HepG2 (cell line): ENCODE measurements around the gene TMEM198. TPM values are rescaled to one million over a fixed set of nuclear protein-coding genes. Genes with fewer than 3 reads are reported as not detected.
A peak's percentile ranks its signal among the peaks of the same experiment; 100 is the strongest.

ENCODE experiments used
- ARHGAP35 ChIP-seq: sonication (generic); formaldehyde crosslinking; IDR thresholded peaks from 2 replicates; pipeline ENCODE4 v1.9.0; 2022; ENCODE audit warnings: mild to moderate bottlenecking, inconsistent platforms, moderate library complexity, missing genetic modification reagents, borderline replicate concordance
- ARNT ChIP-seq: fragments of 450-650 bp; IDR thresholded peaks from 2 replicates; pipeline ENCODE4 v1.6.1; 2017
- BRF2 ChIP-seq: sonication (generic); formaldehyde crosslinking; IDR thresholded peaks from 2 replicates; pipeline ENCODE4 v1.8.1; 2022; ENCODE audit warnings: mild to moderate bottlenecking, missing genetic modification reagents
- CCDC6 ChIP-seq: sonication (generic); formaldehyde crosslinking; IDR thresholded peaks from 2 replicates; pipeline ENCODE4 v1.8.1; 2022; ENCODE audit warnings: mild to moderate bottlenecking, missing genetic modification reagents, moderate library complexity
- CHCHD3 ChIP-seq: sonication (generic); formaldehyde crosslinking; IDR thresholded peaks from 2 replicates; pipeline ENCODE4 v1.8.0; 2022; ENCODE audit warnings: mild to moderate bottlenecking, missing genetic modification reagents, moderate library complexity
- DR1 ChIP-seq: sonication (generic); formaldehyde crosslinking; IDR thresholded peaks from 2 replicates; pipeline ENCODE4 v1.8.0; 2021; ENCODE audit warnings: mild to moderate bottlenecking, missing genetic modification reagents, inconsistent platforms
- DZIP1 ChIP-seq: sonication (generic); formaldehyde crosslinking; IDR thresholded peaks from 2 replicates; pipeline ENCODE4 v1.5.0; 2020; ENCODE audit warnings: mild to moderate bottlenecking, missing genetic modification reagents
- IRF2 ChIP-seq: IDR thresholded peaks from 2 replicates; pipeline ENCODE4 v1.6.1; 2018; ENCODE audit warnings: missing genetic modification reagents, missing compliant biosample characterization
- KAT2B ChIP-seq: fragments of 150-350 bp; IDR thresholded peaks from 2 replicates; pipeline ENCODE4 v1.6.1; 2014; ENCODE audit warnings: low read depth, low read length, borderline replicate concordance
- KMT2A ChIP-seq: sonication (generic); formaldehyde crosslinking; IDR thresholded peaks from 2 replicates; pipeline ENCODE4 v1.4.0; 2020; ENCODE audit warnings: missing genetic modification reagents
- NRL ChIP-seq: sonication (generic); formaldehyde crosslinking; IDR thresholded peaks from 2 replicates; pipeline ENCODE4 v1.5.0; 2020; ENCODE audit warnings: missing genetic modification reagents, mild to moderate bottlenecking, moderate library complexity, borderline replicate concordance
- PHF8 ChIP-seq: sonication (generic); formaldehyde crosslinking; IDR thresholded peaks from 2 replicates; pipeline ENCODE4 v1.5.0; 2020; ENCODE audit warnings: missing genetic modification reagents
- PRMT3 ChIP-seq: sonication (generic); formaldehyde crosslinking; IDR thresholded peaks from 2 replicates; pipeline ENCODE4 v1.8.1; 2022; ENCODE audit warnings: low read depth, mild to moderate bottlenecking, moderate library complexity, missing genetic modification reagents, borderline replicate concordance
- ZBTB4 ChIP-seq: sonication (generic); formaldehyde crosslinking; IDR thresholded peaks from 2 replicates; pipeline ENCODE4 v1.4.0; 2020; ENCODE audit warnings: missing genetic modification reagents, mild to moderate bottlenecking, borderline replicate concordance
- ZNF18 ChIP-seq: sonication (generic); formaldehyde crosslinking; IDR thresholded peaks from 2 replicates; pipeline ENCODE4 v1.8.0; 2022; ENCODE audit warnings: mild to moderate bottlenecking, missing genetic modification reagents; ENCODE audit not compliant: insufficient replicate concordance
- ZNF292 ChIP-seq: sonication (generic); formaldehyde crosslinking; IDR thresholded peaks from 2 replicates; pipeline ENCODE4 v1.8.1; 2022; ENCODE audit warnings: mild to moderate bottlenecking, low read depth, missing genetic modification reagents, borderline replicate concordance
- ZNF550 ChIP-seq: sonication (generic); formaldehyde crosslinking; IDR thresholded peaks from 2 replicates; pipeline ENCODE4 v1.4.0; 2020; ENCODE audit warnings: mild to moderate bottlenecking, missing genetic modification reagents, borderline replicate concordance
- ZNF772 ChIP-seq: sonication (generic); formaldehyde crosslinking; IDR thresholded peaks from 2 replicates; pipeline ENCODE4 v1.5.0; 2020; ENCODE audit warnings: mild to moderate bottlenecking, missing genetic modification reagents
- ZNF775 ChIP-seq: sonication (generic); formaldehyde crosslinking; IDR thresholded peaks from 2 replicates; pipeline ENCODE4 v1.4.0; 2020; ENCODE audit warnings: missing genetic modification reagents, mild to moderate bottlenecking, moderate library complexity, borderline replicate concordance
- ZNF879 ChIP-seq: sonication (generic); formaldehyde crosslinking; IDR thresholded peaks from 2 replicates; pipeline ENCODE4 v1.8.1; 2023; ENCODE audit warnings: missing genetic modification reagents
- polyA plus RNA-seq, 8 experiments: library from polyadenylated mRNA; depleted of rRNA in 3 of 8; stranded (reverse) in 7 of 8; unstranded in 1 of 8; fragments of >200 nt; fragmentation: Illumina TruSeq in 4 of 8; extraction: Trizol in 4 of 8; gene quantifications; 2 replicates each; pipeline versions ENCODE4 v1.2.1 to v1.2.3, GENCODE V29; 2011 to 2016; ENCODE audit warnings: low read depth in 4 of 8, missing spikeins in 1 of 8, mixed read lengths in 1 of 8; ENCODE audit not compliant: insufficient read depth in 1 of 8
- total RNA-seq, 5 experiments: library from RNA; depleted of rRNA; stranded (reverse); fragments of >200 nt; fragmentation: Illumina TruSeq; extraction: Trizol; gene quantifications; 2 replicates each; pipeline ENCODE4 v1.2.3, GENCODE V29; 2016; ENCODE audit warnings: low read depth in 1 of 5

TMEM198 gene
- total and polyA plus RNA-seq, 2 of the 13 experiments (the other 11 are each of a cell fraction or from before 2014, with no cell fraction given) = 17.3 to 23.5 TPM

- TF ChIP-seq NRL (CRISPR knock-in tag) (no peak; the same call in 1 of the 2 replicates), DR1 (CRISPR knock-in tag) (peak; percentile 92), CHCHD3 (CRISPR knock-in tag) (no peak), ZNF775 (CRISPR knock-in tag) (no peak), ZNF550 (peak; percentile 87; the same call in 1 of the 2 replicates), ZNF772 (CRISPR knock-in tag) (peak; percentile 75; the same call in 1 of the 2 replicates), IRF2 (CRISPR knock-in tag) (peak; percentile 71; the same call in 1 of the 2 replicates), ARNT (no peak), ZNF879 (CRISPR knock-in tag) (no peak; the same call in 1 of the 2 replicates), PHF8 (CRISPR knock-in tag) (peak; percentile 70), ZBTB4 (peak; percentile 81; the same call in 1 of the 2 replicates), ZNF292 (CRISPR knock-in tag) (peak; percentile 60; the same call in 1 of the 2 replicates), PRMT3 (0 out of 2 replicates have a peak, but pooled peaks have one; percentile 22), KMT2A (CRISPR knock-in tag) (peak; percentile 77), ZNF18 (CRISPR knock-in tag) (peak; percentile 72), KAT2B (no peak), DZIP1 (CRISPR knock-in tag) (no peak; the same call in 1 of the 2 replicates), CCDC6 (CRISPR knock-in tag) (peak; percentile 74; the same call in 1 of the 2 replicates), ARHGAP35 (CRISPR knock-in tag) (peak; percentile 62; the same call in 1 of the 2 replicates), BRF2 (peak; percentile 90; the same call in 1 of the 2 replicates)
These were observed at the start of gene TMEM198, which contains the start of gene CHPF (continued) for GRCh38 chr2:219543596-219544358.
